GM18502 (cell line): ENCODE measurements around the gene AGBL3.
"Not testable (repeated sequence)": the region's sequence is repeated elsewhere in the genome, so short reads cannot be mapped to it uniquely, and the experiment has no call there.

Experiments
- ATAC-seq: cut with Tn5 transposase; IDR thresholded peaks from one replicate; pipeline ENCODE4 v1.9.1; 2021; ENCODE audit warnings: mild to moderate bottlenecking; ENCODE audit not compliant: unreplicated experiment, poor library complexity

The AGBL3 gene

DNA sequence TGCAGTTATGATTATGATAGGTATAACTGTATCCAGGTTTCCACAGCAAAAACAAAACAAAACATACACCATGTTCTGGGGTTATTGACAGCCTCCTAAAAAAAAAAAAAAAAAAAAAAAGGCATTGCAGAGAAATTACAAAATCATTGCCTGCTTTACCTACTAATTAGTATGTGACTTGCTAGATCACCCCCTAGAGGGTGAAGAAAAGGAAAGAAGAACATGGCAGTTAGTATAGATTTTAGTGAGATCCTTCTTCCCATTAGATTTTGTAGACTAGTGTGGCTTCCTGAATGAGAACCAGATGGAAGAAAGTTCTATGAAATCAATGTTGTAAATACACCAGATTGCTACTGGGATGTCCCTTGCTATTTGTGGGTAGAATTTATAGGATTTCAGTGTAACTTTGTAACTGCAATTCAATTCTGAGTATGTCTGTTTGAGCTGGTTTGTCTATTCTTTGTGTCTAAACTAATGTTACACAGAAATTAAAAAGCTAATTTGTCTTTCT, 24.0 kb upstream of the AGBL3 start:
- no peak for ATAC-seq

- ATAC-seq, result no peak
These were observed 23.3 kb upstream of the AGBL3 start for GRCh38 chr7:134963036-134963435.

- ATAC-seq, result no peak
These were observed 19.6 kb upstream of the AGBL3 start for GRCh38 chr7:134966691-134967090.

DNA sequence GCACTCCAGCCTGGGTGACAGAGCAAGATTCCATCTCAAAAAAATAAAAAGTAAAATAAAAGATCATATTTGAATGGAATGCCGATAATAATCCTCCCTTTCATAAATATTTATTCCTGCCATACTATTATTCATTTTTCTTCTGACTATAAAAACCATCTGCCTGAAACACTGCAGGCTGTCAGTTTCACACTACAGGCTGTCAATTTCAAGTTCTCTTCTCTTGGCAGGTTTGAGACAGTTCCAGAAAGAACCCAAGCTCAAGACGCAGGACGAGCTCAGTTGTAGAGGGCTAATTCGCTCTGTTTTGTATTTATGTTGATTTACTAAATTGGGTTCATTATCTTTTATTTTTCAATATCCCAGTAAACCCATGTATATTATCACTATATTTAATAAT, 18.2 kb upstream of the AGBL3 start:
- no peak for ATAC-seq

- ATAC-seq, result not testable (repeated sequence)
These were observed 4.7 kb upstream of the AGBL3 start for GRCh38 chr7:134981645-134982044.

- peak; percentile 57 for ATAC-seq
These were observed 380 bp upstream of the AGBL3 start for GRCh38 chr7:134985894-134986362.

- ATAC-seq, result no peak
These were observed 1.9 kb downstream of the AGBL3 start for GRCh38 chr7:134988161-134988560.

GRCh38 chr7:134991469-134992339, 5.4 kb downstream of the AGBL3 start:
- ATAC-seq, result no peak

- peak; percentile 72 for ATAC-seq
These were observed 6.4 kb downstream of the AGBL3 start for GRCh38 chr7:134992626-134993179.

DNA sequence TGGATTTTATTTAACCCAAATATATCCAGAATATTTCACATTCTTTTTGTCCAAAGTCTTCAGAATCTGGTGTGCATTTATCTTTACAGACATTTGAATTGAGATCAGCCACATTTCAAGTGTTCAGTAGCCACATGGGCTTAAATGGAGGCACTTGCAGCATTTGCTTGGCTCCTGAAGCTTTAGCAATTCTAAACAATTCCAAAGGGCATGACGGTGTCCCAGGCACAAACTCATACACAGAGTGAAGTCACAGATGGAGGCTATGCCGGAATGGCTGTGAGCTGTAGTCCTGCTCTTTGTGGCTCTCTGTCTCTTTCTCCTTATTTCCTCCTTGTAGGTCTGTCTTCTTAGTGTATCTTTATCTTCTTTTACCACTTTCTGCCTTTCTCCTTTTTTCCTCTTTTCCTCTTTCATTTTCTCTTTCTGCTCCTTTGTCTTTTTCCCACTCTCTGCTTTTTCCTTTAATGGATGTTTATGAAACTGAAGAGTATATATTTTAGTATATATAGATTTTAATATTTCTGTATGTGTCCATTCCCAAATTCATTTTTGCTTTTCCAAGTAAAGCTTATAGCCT, 7.7 kb downstream of the AGBL3 start:
- no peak for ATAC-seq

DNA sequence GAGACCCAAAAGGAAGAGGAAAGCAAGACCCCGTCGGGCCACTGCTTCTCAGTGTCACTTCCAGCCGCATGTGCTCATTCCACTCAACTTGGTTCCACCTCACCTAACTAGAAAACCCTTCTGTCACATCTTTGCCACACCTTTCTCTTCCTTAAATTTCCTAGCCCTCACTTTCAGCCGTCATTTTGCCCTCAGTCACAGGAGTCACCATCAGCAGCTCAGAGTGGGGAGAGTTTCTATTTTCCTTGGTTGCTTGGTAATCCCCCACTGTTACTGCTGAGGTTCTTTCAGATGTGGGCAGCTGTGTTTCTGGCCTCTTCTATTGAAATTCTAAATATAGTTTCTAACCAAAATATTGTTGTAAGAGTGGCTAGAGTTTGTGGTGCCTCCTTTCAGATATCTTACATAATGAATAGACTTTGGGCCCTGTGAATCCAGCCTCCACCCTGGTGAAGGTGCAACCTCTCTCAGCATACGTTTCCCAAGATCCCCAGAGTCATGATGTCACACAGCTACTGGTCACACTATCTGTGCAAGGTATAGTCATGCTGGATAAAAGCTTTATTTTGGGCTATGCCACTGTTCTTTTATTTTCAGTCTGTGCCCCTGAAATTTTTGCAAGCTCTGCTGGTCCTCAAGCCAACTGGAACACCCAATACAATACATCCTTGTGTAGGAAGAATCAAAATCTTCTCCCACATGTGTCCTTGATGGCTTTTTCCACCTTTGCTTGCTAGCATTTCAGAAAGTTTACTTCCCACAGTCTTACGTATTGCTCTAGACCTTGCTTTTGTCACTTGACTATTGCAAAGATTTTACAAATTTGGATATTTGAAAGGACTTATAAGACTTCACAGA, 9.2 kb downstream of the AGBL3 start:
- ATAC-seq, result peak; percentile 36

- peak; percentile 53 for ATAC-seq
These were observed 9.8 kb downstream of the AGBL3 start for GRCh38 chr7:134996097-134996550.

DNA sequence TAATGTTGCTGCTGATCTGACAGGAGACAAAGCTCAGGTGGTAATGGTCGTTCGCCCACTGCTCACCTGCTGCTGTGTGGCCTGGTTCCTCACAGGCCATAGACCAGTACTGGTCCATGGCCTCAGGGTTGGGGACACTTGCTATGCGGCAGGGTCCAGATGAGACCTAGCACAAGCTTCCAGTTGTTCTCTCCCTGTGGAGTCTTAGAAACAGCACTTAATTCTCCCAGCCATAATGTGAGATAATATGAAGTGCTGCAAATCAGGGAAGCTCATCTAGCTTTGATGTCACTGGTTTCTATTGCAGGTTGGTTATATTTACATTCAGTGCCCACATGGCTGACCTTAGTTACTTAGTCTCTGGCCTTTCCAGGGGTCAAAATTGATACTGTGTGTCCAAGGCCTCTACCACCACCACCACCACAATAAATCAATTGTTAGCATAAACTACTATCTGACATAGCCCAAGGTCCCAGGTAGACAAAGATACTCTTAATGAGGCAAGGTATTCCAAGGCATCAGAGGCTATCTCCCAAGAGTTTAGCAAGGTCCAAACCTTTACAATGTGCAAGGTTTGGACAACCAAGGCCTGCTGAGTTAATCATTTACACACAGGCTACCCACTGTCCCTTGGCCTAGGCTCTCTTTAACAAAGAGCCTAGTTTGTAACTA, 11.0 kb downstream of the AGBL3 start:
- no peak for ATAC-seq

- ATAC-seq, result no peak
These were observed 12.8 kb downstream of the AGBL3 start for GRCh38 chr7:134999136-134999535.

DNA sequence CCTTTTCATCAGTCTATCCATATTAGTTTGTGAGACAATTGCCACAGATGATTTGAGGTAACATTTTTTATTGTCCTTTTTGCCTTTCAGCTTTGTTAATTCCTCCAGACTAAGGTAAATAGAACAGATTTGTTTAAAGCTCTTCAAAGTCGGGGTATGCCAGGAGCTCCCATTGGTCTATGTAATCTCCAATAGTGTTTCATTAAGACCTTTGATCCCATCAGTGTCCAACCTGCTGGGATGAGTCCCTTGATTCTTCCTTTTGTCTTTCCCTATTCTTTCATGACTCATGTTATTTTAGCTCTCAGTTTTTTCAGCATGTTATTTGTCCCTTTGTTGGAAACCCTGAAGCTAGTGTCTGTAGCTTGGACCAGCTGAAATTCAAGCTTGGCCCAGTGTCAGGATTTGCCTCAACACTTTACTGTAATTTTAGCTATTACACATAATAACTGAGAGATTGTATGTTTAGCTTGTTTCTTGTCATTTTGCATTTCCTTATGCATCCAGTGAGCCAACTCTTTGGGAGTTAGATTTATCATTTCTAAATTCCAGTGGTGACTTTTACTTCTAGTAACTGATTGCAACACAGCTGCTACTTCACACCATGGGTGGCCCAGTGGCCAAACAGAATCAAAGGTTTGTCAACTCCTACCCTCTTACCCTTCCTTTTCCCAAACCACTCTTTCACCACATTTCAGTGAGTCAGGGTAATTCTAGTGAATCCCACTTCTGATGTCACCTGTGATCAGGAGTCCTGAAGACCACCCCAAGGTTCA, 15.3 kb downstream of the AGBL3 start:
- no peak for ATAC-seq

DNA sequence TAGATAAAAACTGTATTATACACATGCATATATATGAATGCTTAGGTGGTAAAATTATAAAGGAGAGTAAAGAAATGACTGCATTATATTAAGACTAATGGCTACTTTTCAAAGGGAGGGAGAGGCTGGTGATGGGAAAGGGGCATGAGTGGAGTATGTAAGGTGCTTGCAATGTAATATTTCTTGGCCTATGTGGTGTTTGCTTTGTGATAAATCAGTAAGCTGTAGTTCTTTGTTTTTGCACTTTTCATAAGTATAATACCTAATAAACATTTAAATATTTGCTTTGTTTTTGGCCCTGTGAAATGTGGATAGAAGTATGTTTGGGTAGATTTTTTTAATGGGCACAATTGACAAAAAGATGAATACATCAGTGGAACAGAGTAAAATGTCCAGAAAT, 25.9 kb downstream of the AGBL3 start:
- ATAC-seq, result no peak

DNA sequence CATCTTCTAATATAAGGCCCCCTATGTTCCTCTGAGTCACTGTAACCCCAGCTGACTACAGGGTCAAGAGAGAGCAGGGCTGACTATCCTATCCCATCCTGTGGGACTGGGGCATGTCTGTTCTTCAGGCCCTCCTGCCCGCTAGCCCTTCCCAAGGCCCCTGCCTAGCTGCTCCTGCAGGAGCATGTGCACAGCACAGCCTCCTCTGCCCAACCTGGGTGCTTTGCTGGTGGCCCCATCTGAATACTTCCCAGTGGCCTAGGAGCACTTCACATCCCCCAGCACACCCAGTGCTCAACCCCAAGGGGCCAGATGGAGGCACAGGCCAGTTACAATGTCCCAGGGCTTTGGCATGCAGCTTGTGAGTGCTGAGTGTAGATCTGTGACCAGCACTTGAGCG, 37.3 kb downstream of the AGBL3 start:
- no peak for ATAC-seq

DNA sequence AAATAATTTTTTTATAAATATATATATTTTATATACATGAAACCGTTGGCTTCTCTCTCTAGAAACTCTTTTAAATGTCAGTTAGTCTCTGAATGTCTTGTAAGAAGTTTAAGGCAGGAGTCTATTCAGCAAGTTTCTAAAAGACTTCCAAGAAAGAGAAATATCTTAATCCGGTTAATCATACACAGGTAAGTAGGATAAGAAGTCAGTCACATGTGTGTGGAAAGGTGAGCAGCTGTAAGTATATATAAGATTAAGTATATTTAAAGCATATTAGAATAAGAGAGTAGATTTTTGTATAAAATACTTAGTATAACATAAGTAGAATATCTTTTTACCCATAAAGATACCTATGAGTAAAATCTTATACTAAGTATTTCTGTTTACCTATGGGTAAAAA, 48.9 kb downstream of the AGBL3 start:
- ATAC-seq, result no peak

DNA sequence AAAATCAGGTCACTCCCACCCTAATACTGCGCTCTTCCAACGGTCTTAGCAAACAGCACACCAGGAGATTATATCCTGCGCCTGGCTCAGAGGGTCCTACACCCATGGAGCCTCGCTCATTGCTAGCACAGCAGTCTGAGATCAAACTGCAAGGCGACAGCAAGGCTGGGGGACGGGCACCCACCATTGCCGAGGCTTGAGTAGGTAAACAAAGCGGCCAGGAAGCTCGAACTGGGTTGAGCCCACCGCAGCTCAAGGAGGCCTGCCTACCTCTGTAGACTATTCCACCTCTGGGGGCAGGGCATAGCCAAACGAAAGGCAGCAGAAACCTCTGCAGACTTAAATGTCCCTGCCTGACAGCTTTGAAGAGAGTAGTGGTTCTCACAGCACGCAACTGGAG, 80.7 kb downstream of the AGBL3 start:
- ATAC-seq, result not testable (repeated sequence)
